Measurements from ENCODE around the gene NFASC.

The NFASC gene

DNA sequence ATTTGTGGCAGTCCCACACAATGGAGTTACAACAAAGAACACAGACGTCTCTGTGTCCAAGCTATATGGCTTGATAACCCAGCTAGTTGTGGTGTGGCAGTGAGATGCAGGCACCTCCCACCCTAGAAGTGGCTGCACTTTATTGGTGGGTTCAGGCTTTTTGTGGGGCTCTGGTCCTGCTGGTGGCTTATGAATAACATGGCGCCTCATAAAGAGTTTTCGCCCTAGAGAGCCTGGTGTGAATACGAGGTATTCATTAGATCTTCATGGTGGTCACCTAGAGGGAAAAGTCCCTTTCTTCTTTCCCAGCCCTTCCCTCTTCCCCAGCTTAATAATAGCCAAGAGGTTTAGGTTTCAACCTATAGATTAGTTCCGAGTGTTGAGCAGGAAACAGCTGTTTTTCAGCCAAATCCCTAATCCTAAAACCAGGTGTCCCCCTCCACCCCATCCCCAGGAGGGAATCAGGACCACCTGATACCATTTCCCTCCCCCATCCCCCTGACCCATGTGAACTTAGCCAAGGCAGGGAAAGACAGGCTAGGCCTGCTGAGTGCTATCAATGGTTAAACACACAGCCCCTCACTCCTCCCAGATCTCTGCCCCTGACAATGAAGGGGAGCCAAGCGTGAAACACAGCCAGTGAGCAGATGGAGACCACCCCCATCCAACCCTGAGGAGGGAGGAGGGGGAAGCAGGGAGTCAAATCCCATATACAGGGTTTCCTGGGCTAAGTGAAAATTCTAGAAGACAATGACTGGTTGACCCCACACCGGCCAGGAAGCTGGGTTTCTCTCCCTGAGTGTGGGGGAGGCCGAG, 58.2 kb downstream of the NFASC start:
- H3K4me3 ChIP-seq (replicated peaks; ENCODE audit: low read depth, low read length): no peak overlapping the region
- no peak for DNase-seq (ENCODE audit: extremely low read depth, low read depth)
- TF ChIP-seq, protein P1, sequence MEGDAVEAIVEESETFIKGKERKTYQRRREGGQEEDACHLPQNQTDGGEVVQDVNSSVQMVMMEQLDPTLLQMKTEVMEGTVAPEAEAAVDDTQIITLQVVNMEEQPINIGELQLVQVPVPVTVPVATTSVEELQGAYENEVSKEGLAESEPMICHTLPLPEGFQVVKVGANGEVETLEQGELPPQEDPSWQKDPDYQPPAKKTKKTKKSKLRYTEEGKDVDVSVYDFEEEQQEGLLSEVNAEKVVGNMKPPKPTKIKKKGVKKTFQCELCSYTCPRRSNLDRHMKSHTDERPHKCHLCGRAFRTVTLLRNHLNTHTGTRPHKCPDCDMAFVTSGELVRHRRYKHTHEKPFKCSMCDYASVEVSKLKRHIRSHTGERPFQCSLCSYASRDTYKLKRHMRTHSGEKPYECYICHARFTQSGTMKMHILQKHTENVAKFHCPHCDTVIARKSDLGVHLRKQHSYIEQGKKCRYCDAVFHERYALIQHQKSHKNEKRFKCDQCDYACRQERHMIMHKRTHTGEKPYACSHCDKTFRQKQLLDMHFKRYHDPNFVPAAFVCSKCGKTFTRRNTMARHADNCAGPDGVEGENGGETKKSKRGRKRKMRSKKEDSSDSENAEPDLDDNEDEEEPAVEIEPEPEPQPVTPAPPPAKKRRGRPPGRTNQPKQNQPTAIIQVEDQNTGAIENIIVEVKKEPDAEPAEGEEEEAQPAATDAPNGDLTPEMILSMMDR (IDR thresholded peaks at IDR 0.05; ENCODE audit: low read depth, low read length, missing control alignments): no peak

DNA sequence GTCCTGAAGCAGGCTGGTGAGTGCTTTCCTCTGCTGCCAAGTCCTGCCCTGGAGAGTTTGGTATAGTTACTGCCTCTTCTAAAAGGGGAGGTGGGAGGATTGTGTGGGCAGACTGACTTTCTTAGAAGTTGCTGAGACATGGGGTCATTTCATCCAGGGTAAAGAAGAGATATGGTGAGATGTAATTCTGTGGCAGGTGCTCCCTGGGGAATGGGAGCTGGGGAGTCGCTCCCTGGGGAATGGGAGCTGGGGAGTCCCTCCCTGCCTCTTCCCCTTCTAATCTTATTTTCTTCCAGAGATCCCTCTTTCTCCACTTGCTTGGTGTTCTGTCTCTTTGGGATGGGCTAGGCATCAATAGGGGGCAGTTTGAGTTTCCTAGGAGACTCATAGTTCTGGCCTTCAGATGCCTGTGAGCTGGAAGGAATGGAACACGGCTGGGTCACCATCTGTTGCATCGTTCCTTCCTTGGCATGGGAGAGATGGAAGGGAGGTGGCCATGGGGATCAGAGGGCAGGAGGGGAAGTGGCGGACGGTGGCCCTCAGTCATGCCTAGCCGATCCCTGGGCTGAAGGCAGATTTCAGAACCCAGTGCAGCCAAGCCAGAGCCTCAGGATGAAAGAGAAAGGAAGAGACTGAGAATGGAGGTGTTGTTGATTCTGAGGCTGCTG, 59.0 kb downstream of the NFASC start:
- no peak overlapping the region for H3K4me3 ChIP-seq (replicated peaks; ENCODE audit: low read depth, low read length)
- DNase-seq (ENCODE audit: extremely low read depth, low read depth): no peak
- TF ChIP-seq, protein P1 (IDR thresholded peaks at IDR 0.05; ENCODE audit: low read depth, low read length, missing control alignments): no peak

DNA sequence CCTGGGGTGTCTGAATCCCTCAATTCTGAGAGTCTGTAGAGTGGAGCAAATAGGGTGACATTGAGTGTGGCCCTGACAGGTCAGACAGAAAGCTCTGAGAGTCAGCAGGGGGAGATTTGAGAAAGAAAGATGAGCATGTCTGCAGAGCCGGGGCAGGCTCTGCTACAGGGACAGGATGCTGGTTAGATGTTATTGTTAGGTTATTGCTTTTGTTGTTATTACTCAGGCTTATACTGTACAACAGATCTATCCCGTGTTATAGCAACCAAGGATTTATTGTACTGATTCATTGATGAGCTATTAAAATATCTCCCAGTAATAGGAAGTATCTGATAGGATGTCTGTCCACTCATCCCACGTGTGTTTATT, 59.5 kb downstream of the NFASC start:
- DNase-seq (ENCODE audit: extremely low read depth, low read depth): no peak
- TF ChIP-seq, protein P1 (IDR thresholded peaks at IDR 0.05; ENCODE audit: low read depth, low read length, missing control alignments): no peak
- H3K4me3 ChIP-seq (replicated peaks; ENCODE audit: low read depth, low read length): no peak overlapping the region

DNA sequence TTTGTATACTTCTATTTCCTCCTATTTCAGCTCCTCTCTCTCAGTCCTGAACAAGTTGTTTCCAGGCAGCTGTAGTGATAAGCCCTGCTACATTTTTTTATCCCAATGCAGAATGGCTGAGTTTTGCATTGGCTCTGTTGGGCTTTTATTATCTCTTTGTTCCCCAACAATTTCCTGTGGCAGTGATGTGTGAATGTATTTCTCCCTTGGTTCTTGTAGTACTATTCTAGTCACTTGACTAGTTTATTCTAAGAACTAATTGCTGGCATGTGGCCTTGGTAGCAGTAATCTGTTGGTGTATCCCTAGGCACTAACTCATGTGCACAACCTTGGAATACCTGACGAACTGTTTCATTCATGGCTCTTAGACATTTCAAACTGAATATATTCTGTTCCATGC, 60.7 kb downstream of the NFASC start:
- DNase-seq (ENCODE audit: extremely low read depth, low read depth): no peak
- H3K4me3 ChIP-seq (replicated peaks; ENCODE audit: low read depth, low read length): no peak overlapping the region
- TF ChIP-seq, protein P1 (IDR thresholded peaks at IDR 0.05; ENCODE audit: low read depth, low read length, missing control alignments): no peak

DNA sequence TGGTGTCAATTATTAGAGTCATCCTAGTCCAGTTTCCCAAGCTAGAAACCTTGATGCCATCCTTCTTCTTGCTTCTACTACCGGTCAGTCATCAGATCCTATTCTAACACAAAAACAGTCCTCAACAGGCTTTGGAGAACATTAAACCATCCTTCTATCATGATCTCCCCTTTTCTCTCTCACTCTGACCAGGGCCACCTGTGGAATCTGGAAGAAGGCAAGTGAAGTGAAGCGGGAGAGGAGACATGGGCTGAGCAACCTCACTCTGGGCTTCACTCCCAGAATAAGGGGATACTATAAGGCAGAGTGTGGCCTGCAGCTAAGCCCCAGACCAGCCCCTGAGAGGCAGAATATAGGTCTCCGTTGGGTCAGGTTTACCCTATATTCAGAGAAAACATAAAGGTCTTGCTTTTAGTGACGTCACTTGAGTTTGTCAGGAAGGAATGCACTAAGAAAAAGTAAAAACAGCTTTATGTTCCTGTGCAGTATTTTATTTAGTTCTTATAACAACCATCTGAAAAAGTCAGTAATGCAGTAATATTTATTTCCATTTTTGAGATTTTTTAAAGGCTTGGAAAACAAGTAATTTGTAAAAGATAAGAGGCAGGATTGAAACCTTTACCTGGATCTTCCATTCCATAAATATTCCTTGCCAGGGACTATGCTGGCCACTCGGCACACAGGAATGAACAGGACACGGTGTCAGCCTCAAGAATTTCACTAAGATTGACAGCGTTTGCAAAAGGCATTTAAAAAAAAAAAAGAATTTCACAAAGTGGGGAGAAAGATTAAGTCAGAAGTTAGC, 61.3 kb downstream of the NFASC start:
- DNase-seq (ENCODE audit: extremely low read depth, low read depth): no peak
- H3K4me3 ChIP-seq (replicated peaks; ENCODE audit: low read depth, low read length): no peak overlapping the region

DNA sequence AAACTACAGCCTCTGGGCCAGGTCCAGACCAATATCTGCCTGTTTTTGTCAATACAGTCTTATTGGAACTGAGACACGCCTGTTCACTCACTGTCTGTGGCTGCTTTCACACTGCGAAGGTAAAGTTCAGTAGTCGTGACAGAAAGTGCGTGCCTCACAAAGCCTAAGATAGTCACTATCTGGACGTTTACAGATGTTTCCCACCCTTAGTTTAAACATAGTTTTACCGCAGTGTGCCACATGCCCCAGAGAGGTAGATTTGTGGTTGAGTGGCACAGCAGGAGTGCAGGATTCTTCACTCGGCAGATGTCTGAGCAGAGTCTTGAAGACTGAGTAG, 61.9 kb downstream of the NFASC start:
- TF ChIP-seq, protein P1 (IDR thresholded peaks at IDR 0.05; ENCODE audit: low read depth, low read length, missing control alignments): no peak
- DNase-seq (ENCODE audit: extremely low read depth, low read depth): no peak
- no peak overlapping the region for H3K4me3 ChIP-seq (replicated peaks; ENCODE audit: low read depth, low read length)

More for the DNA sequence above, 61.3 kb downstream of the NFASC start:
- TF ChIP-seq, protein P1 (IDR thresholded peaks at IDR 0.05; ENCODE audit: low read depth, low read length, missing control alignments): no peak

All from HFF-Myc (cell line).